Psoas muscle (tissue), 8 donors: ENCODE measurements around the gene HNRNPR. TPM values are rescaled to one million over a fixed set of nuclear protein-coding genes. Genes with fewer than 3 reads are reported as not detected.

Experiments used
- ATAC-seq, 4 donors: fragments of 200-7000 bp; cut with Tn5 transposase; one replicate each; pipeline ENCODE4 v1.9.1; 2020; ENCODE audit warnings: moderate library complexity in 3 of 4, mild to moderate bottlenecking in 2 of 4
- DNase-seq, 2 donors: peaks; one replicate each; pipeline ENCODE4 v3.0.0-alpha.2; 2020
- H3K27ac ChIP-seq: fragments of 200-600 bp; one replicate; pipeline ENCODE4 v1.8.0; 2022
- H3K27me3 ChIP-seq, 3 donors: fragments of 200-600 bp in 1 of 3; one replicate each; pipeline versions ENCODE4 v1.6.1 to v1.8.0; 2013 to 2022; ENCODE audit warnings: low read length in 2 of 3, mild to moderate bottlenecking in 2 of 3, moderate library complexity in 1 of 3; ENCODE audit not compliant: insufficient read depth in 3 of 3
- H3K36me3 ChIP-seq, 2 donors: fragments of 200-600 bp in 1 of 2; one replicate each; pipeline versions ENCODE4 v1.6.1 to v1.8.0; 2013 to 2022; ENCODE audit warnings: low read depth in 1 of 2, mild to moderate bottlenecking in 1 of 2, moderate library complexity in 1 of 2; ENCODE audit not compliant: insufficient read depth in 1 of 2
- H3K4me1 ChIP-seq: fragments of 200-600 bp; one replicate; pipeline ENCODE4 v1.8.0; 2022
- H3K4me3 ChIP-seq: fragments of 200-600 bp; one replicate; pipeline ENCODE4 v1.8.0; 2022; ENCODE audit warnings: mild to moderate bottlenecking
- H3K9me3 ChIP-seq: fragments of 200-600 bp; one replicate; pipeline ENCODE4 v1.8.0; 2022
- WGBS, 3 donors: extraction: QIAGEN DNeasy Blood & Tissue Kit; methylation state at CpG; one replicate each; pipeline versions ENCODE4 v1.1.6 to v1.1.7; 2013; 5-methylcytosine and 5-hydroxymethylcytosine counted together
- intact Hi-C, 2 donors: fragments of 100-400 bp; cut with DNase I; formaldehyde crosslinking; loops; one replicate each; pipeline versions ENCODE4 v1.11.0 to v1.14.2; 2022
- polyA plus RNA-seq, 3 donors: library from polyadenylated mRNA; stranded (reverse); fragments of 200-250 nt; gene quantifications; one replicate each; pipeline ENCODE4 v1.2.3, GENCODE V29; 2013
- total RNA-seq, 4 donors: library from RNA; stranded (reverse); fragmentation: NEBNext Ultra II Directional in 2 of 4; extraction: Animal tissue kit (Norgen Biotek cat#: 25700) in 2 of 4; gene quantifications; one replicate each; pipeline versions ENCODE4 v1.2.1 to v1.2.4, GENCODE V29; 2021 to 2023
- TF ChIP-seq, protein P1 (sequence below): fragments of 200-600 bp; IDR thresholded peaks from one replicate; pipeline ENCODE4 v1.8.0; 2022; ENCODE audit warnings: antibody characterized with exemption
- donor health status: healthy with polysubstance abuse.
- donor health status: DM: no; HTN: no; CAD: no; lungs with moderate emphysema.
- donor health status: Bipolar disorder and iron deficiency.
- donor health status: healthy.
- donor health status: DM: yes; HTN: yes; CAD: no.
- donor health status: DM: no; HTN: no; CAD: no.
- donor health status: DM: no; HTN: no; CAD: no.
- donor health status: DM: yes; HTN: yes; CAD: no.

The HNRNPR gene
- total and polyA plus RNA-seq, 7 donors: 39.8 to 107 (median 72.5) TPM

DNA sequence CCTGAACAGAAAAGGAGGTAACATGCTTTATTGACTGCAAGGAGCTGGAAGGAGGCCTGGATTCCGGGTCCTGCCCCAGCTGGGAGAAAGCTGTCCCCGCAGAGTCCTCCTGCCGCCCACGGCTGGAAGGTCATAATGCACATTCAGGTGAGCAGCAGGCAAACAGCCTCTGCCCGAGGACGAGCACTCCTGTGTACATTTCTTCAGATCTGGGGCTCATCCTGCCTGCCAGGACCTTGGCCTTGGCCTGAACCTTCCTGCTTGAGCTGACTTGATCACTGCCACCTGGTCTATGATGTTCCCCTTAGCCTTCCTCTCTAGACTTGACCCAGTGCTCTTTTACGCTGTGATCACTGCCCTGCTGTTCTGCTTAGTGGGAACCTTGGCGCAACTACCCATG is 43.4 kb upstream of the HNRNPR start:
- 84 to 92% (median 89%) methylated on average over 8 of the region's 8 CpGs for WGBS, 3 donors

DNA sequence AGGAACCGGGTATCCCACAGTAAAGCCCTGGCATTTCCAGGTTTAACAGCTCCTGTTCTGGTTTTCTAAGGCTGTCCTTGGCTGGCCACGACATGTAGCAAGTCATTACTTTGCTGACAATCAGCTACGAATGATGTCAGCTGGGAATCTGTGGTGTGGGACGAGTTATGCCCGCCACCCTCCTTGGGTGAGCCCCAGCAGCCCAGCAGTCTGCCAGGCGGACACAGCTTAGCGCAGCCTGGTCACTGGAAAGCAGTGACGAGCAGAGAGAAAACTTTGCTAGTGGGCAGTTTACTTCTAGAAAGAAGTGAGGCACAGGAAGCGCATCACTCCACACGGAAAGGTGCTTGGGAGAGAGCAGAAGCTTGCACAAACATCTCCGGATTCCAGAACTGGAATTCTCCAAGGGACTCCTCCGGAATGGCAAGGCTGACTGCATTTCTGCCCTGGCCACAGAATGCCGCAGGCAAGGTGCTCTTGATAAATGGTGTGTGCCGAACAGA is 41.1 kb upstream of the HNRNPR start:
- DNase-seq (no peak), ATAC-seq (no peak)
- Histone ChIP-seq H3K9me3 (no peaks in the 10 kb centered on the region), H3K27ac (peak overlapping the region; percentile 21), H3K36me3 (peaks cover 0 to 58% of the 10 kb centered on the region in 2 donors), H3K4me1 (peaks cover 9% of the 10 kb centered on the region), H3K27me3 (no peaks in the 10 kb centered on the region), H3K4me3 (no peak overlapping the region)
- intact Hi-C loops: no loop called here
- 64 to 67% (median 67%) methylated on average over 14 of the region's 14 CpGs for WGBS, 3 donors
- TF ChIP-seq, protein P1, sequence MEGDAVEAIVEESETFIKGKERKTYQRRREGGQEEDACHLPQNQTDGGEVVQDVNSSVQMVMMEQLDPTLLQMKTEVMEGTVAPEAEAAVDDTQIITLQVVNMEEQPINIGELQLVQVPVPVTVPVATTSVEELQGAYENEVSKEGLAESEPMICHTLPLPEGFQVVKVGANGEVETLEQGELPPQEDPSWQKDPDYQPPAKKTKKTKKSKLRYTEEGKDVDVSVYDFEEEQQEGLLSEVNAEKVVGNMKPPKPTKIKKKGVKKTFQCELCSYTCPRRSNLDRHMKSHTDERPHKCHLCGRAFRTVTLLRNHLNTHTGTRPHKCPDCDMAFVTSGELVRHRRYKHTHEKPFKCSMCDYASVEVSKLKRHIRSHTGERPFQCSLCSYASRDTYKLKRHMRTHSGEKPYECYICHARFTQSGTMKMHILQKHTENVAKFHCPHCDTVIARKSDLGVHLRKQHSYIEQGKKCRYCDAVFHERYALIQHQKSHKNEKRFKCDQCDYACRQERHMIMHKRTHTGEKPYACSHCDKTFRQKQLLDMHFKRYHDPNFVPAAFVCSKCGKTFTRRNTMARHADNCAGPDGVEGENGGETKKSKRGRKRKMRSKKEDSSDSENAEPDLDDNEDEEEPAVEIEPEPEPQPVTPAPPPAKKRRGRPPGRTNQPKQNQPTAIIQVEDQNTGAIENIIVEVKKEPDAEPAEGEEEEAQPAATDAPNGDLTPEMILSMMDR: no peak

More for the DNA sequence above, 43.4 kb upstream of the HNRNPR start:
- ATAC-seq: no peak
- no peak overlapping the region for H3K4me3 ChIP-seq
- TF ChIP-seq, protein P1: no peak
- peaks cover 9% of the 10 kb centered on the region for H3K4me1 ChIP-seq
- H3K27ac ChIP-seq: no peak overlapping the region
- intact Hi-C loops: no loop called here
- H3K36me3 ChIP-seq: peaks cover 0 to 46% of the 10 kb centered on the region in 2 donors
- H3K9me3 ChIP-seq: no peaks in the 10 kb centered on the region
- no peaks in the 10 kb centered on the region for H3K27me3 ChIP-seq
- no peak for DNase-seq

DNA sequence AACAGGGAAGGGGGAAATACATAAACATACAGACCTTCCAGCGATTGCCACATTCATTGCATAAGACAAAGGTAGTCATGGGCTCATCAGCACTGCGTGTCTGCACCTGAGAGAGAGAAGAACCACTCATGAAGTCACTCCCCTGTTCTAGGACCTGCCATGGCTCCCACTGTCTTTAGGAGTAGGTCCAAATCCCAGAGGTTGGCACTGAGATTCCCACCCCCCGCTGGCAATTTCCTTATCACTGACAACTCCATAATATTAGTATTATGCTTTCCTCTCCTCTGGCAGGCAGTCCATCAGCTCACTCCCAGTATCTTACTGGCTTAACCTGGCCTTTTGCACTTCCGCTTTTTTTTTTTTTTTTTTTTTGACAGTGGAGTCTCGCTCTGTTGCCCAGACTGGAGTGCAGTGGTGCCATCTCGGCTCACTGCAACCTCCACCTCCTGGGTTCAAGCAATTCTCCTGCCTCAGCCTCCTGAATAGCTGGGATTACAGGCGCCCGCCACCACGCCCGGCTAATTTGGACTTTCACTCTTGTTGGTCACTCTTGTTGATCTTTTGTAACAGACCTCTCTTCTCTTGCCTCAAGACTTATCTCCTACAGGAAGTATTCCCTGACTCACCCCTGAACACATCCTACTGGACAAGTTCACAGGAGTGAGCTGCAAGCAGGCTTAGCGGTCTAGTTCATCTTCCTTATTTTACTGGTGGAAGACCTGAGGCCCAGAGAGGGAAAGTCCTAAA is 40.4 kb upstream of the HNRNPR start:
- no peak overlapping the region for H3K4me3 ChIP-seq
- whole genome bisulfite sequencing, 3 donors: 78 to 89% (median 78%) methylated on average over 9 to 11 of the region's 11 CpGs
- TF ChIP-seq, protein P1: no peak
- H3K27me3 ChIP-seq: no peaks in the 10 kb centered on the region
- H3K9me3 ChIP-seq: no peaks in the 10 kb centered on the region
- peaks cover 9% of the 10 kb centered on the region for H3K4me1 ChIP-seq
- DNase-seq (no peak), ATAC-seq (peak in 1 of 4 donors; percentile 11)
- peaks cover 0 to 58% of the 10 kb centered on the region in 2 donors for H3K36me3 ChIP-seq
- H3K27ac ChIP-seq: peak overlapping the region; percentile 21
- intact Hi-C loops: no loop called here

DNA sequence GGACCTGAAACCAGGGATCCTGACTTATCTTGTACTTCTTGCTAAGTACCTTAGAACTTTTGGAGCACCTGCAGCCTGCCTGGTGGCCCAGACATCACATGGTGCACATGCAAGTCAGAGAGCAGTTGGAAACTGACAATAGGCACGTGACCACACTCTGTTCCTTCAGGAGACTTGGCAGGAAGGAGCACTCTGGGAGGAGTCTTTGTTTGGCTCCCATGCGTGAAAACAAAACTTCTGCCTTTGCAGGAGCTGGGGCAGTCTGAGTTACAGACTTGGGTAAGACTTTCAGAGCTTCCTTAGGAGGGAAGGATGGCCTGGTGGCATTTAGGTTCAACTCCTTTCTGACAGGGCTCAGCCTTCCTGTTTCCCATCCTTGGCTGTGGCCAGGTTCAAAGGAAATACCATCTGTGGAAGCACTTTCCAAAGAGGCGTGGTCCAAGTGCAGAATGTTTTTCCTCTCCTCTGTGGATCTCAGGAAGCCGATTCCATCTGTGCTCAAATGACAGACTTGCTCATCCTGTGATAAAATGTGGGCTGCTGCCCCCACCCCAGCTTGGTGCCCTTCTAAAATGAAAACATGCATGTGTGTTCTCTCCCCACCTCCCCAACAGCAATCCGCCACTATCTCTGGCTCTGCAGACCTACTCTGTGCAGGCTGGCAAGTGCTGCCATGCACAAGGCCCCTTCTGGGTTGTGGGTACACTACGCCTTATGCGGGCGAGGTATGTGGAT is 39.7 kb upstream of the HNRNPR start:
- no peaks in the 10 kb centered on the region for H3K9me3 ChIP-seq
- H3K36me3 ChIP-seq: peaks cover 0 to 58% of the 10 kb centered on the region in 2 donors
- 56 to 59% (median 58%) methylated on average over 8 of the region's 8 CpGs for WGBS, 3 donors
- no peak overlapping the region for H3K27ac ChIP-seq
- TF ChIP-seq, protein P1: no peak
- no peak for DNase-seq
- peaks cover 9% of the 10 kb centered on the region for H3K4me1 ChIP-seq
- peak in 2 of 4 donors; percentile 26 to 52 for ATAC-seq
- H3K27me3 ChIP-seq: no peaks in the 10 kb centered on the region
- H3K4me3 ChIP-seq: no peak overlapping the region
- intact Hi-C loops: no loop called here
